K562 (cell line): ENCODE measurements around the gene ZNF23. TPM values are rescaled to one million over a fixed set of nuclear protein-coding genes. Genes with fewer than 3 reads are reported as not detected.
A peak's percentile ranks its signal among the peaks of the same experiment; 100 is the strongest.

ENCODE experiments used
- ATAC-seq: fragments of 200-7000 bp; cut with Tn5 transposase; 3 replicates; pipeline ENCODE4 v1.9.1; 2020; ENCODE audit warnings: moderate library complexity
- BruUV-seq: library from RNA; stranded (reverse); fragments of 400-500 nt; replicated peaks from 2 replicates; lab custom pipeline; 2021; lab: Mats Ljungman, UMichigan
- CTCF ChIA-PET: fragments of 300-600 bp; formaldehyde crosslinking; extraction: SDS; loops from one replicate; lab custom pipeline; 2021; ENCODE audit warnings: low intra/inter-chr PET ratio; lab: Yijun Ruan, JAX
- POLR2A ChIA-PET: fragments of 300-600, 350-650 bp; sonication (Branson Sonifier 250); formaldehyde crosslinking; extraction: SDS; loops from one replicate; lab custom pipeline; 2021; ENCODE audit warnings: antibody characterized with exemption, inconsistent platforms; lab: Yijun Ruan, JAX
- DNase-seq, 4 experiments: peaks; one replicate each; pipeline versions ENCODE4 v3.0.0 to v3.0.0-alpha.2; 2011 to 2018; ENCODE audit warnings: low spot score in 3 of 4, mixed read lengths in 3 of 4; ENCODE audit errors: extremely low read depth in 1 of 4
- FAIRE-seq: peaks from 2 replicates; lab custom pipeline; 2011; peaks lifted over from hg19 to GRCh38; lab: Jason Lieb, UNC
- H2AFZ ChIP-seq: 2 replicates; pipeline ENCODE4 v1.6.0; 2011; ENCODE audit warnings: low read depth, low read length, control low read depth, inconsistent platforms
- H3K27ac ChIP-seq: fragments of 200-600 bp; 3 replicates; pipeline ENCODE4 v1.8.0; 2011; ENCODE audit warnings: low read depth, mild to moderate bottlenecking, control low read depth, inconsistent platforms, low read length, moderate library complexity, mixed read lengths; ENCODE audit errors: extremely low read depth
- H3K27me3 ChIP-seq, 2 experiments: fragments of 300-600 bp in 1 of 2; 2 replicates in 1 of 2; 3 replicates in 1 of 2; pipeline versions ENCODE4 v1.6.0 to v1.8.0; 2011; ENCODE audit warnings: inconsistent platforms in 2 of 2, low read length in 2 of 2, mild to moderate bottlenecking in 1 of 2, mixed read lengths in 1 of 2, moderate library complexity in 1 of 2; ENCODE audit not compliant: control insufficient read depth in 2 of 2, insufficient read depth in 2 of 2
- H3K36me3 ChIP-seq: fragments of 300-600 bp; 3 replicates; pipeline ENCODE4 v1.8.0; 2011; ENCODE audit warnings: mild to moderate bottlenecking, low read length, inconsistent platforms; ENCODE audit not compliant: control insufficient read depth, insufficient read depth
- H3K4me1 ChIP-seq, 2 experiments: fragments of 200-600 bp in 1 of 2; replicated peaks in 1 of 2; 2 replicates in 1 of 2; 3 replicates in 1 of 2; pipeline versions ENCODE4 v1.5.1 to v1.8.0; 2011; ENCODE audit warnings: inconsistent platforms in 2 of 2, low read length in 2 of 2, mild to moderate bottlenecking in 1 of 2, mixed read lengths in 1 of 2, moderate library complexity in 1 of 2; ENCODE audit not compliant: control insufficient read depth in 2 of 2, insufficient read depth in 2 of 2
- H3K4me2 ChIP-seq: 2 replicates; pipeline ENCODE4 v1.6.1; 2011; ENCODE audit warnings: low read length, control low read depth, inconsistent platforms, mixed read lengths; ENCODE audit not compliant: insufficient read depth
- H3K4me3 ChIP-seq: fragments of 200-600 bp; sonication (generic), shearing (Covaris generic); 2 replicates; pipeline ENCODE4 v1.5.1; 2016; ENCODE audit warnings: control low read depth, inconsistent platforms
- H3K79me2 ChIP-seq: fragments of 200-600 bp; 3 replicates; pipeline ENCODE4 v1.8.0; 2011; ENCODE audit warnings: low read length, inconsistent platforms; ENCODE audit not compliant: control insufficient read depth, insufficient read depth
- H3K9ac ChIP-seq, 2 experiments: 2 replicates each; pipeline versions ENCODE4 v1.6.0 to v1.6.1; 2011; ENCODE audit warnings: low read depth in 2 of 2, low read length in 2 of 2, control low read depth in 1 of 2, inconsistent platforms in 1 of 2, mild to moderate bottlenecking in 1 of 2, mixed read lengths in 1 of 2; ENCODE audit not compliant: insufficient read depth in 1 of 2
- H3K9me1 ChIP-seq: one replicate; pipeline ENCODE4 v1.6.0; 2011; ENCODE audit warnings: inconsistent platforms, mild to moderate bottlenecking, low read length, moderate library complexity; ENCODE audit not compliant: control insufficient read depth, insufficient read depth
- H3K9me3 ChIP-seq: replicated peaks from 2 replicates; pipeline ENCODE4 v1.5.1; 2011; ENCODE audit warnings: low read depth, low read length, inconsistent platforms; ENCODE audit not compliant: control insufficient read depth, insufficient read depth
- H4K20me1 ChIP-seq: replicated peaks from 2 replicates; pipeline ENCODE4 v1.6.1; 2011; ENCODE audit warnings: low read length, inconsistent platforms, mixed read lengths; ENCODE audit not compliant: control insufficient read depth, insufficient read depth
- CREM ChIP-seq: IDR thresholded peaks from 2 replicates; pipeline ENCODE4 v1.6.1; 2014; ENCODE audit warnings: antibody characterized with exemption, low read depth
- MEIS2 ChIP-seq: fragments of 450-650 bp; IDR thresholded peaks from 2 replicates; pipeline ENCODE4 v1.6.1; 2014; ENCODE audit warnings: mild to moderate bottlenecking; ENCODE audit not compliant: partially characterized antibody
- MIER1 ChIP-seq: fragments of 450-650 bp; IDR thresholded peaks from 2 replicates; pipeline ENCODE4 v1.6.1; 2016; ENCODE audit warnings: antibody characterized with exemption, mild to moderate bottlenecking, low read depth
- MYC ChIP-seq, 2 experiments: fragments of 250-450 bp in 1 of 2; sonication (Bioruptor Pico) in 1 of 2; IDR thresholded peaks; 2 replicates each; pipeline versions ENCODE4 v1.5.1 to v1.6.1; 2012 to 2021; ENCODE audit warnings: low read depth in 2 of 2, borderline replicate concordance in 1 of 2, improper control_type of control experiment in 1 of 2, low read length in 1 of 2, mild to moderate bottlenecking in 1 of 2, moderate library complexity in 1 of 2
- RAD21 ChIP-seq, 2 experiments: fragments of 250-450 bp in 1 of 2; fragments of 450-650 bp in 1 of 2; sonication (Bioruptor Pico) in 1 of 2; formaldehyde crosslinking in 1 of 2; IDR thresholded peaks in 1 of 2; conservative IDR thresholded peaks in 1 of 2; 2 replicates each; pipeline versions ENCODE4 v1.4.0 to v1.8.0; 2020 to 2022; ENCODE audit warnings: mild to moderate bottlenecking in 2 of 2, moderate library complexity in 1 of 2
- SMC3 ChIP-seq: conservative IDR thresholded peaks from 2 replicates; pipeline ENCODE4 v1.6.1; 2011; ENCODE audit warnings: low read depth, low read length, improper control_type of control experiment; ENCODE audit not compliant: insufficient read depth
- XRCC5 ChIP-seq: fragments of 200-400 bp; formaldehyde crosslinking; IDR thresholded peaks from 2 replicates; pipeline ENCODE4 v1.6.1; 2017; ENCODE audit warnings: low read depth, mild to moderate bottlenecking, low read length
- ZBED1 ChIP-seq: IDR thresholded peaks from 2 replicates; pipeline ENCODE4 v1.6.1; 2014
- WGBS: fragments of 100-300 bp; shearing (Covaris generic); methylation state at CpG from one replicate; pipeline ENCODE4 v1.1.6; 2016; ENCODE audit warnings: low coverage, mixed read lengths; ENCODE audit not compliant: insufficient coverage; ENCODE audit errors: missing lambda C conversion rate; 5-methylcytosine and 5-hydroxymethylcytosine counted together
- in situ Hi-C: fragments of 300-500 bp; cut with MboI; formaldehyde crosslinking; loops from 4 replicates; pipeline ENCODE4 v1.15.0; 2018; ENCODE audit warnings: inconsistent platforms, mixed read lengths
- intact Hi-C: fragments of 100-400 bp; cut with micrococcal nuclease; formaldehyde crosslinking; loops from 2 replicates; pipeline ENCODE4 v1.14.2; 2022
- polyA plus RNA-seq, 8 experiments: library from polyadenylated mRNA; depleted of rRNA in 4 of 8; stranded (reverse) in 5 of 8; unstranded in 3 of 8; fragments of >200 nt; fragmentation: Nextera tagmentation in 2 of 8; fragmentation: Illumina TruSeq in 1 of 8; extraction: Ambion mirVana in 2 of 8; extraction: Trizol in 1 of 8; gene quantifications; 2 replicates each; pipeline versions ENCODE4 v1.2.1 to v1.2.3, GENCODE V29; 2011 to 2014; ENCODE audit warnings: inconsistent platforms in 1 of 8, missing spikeins in 1 of 8
- total RNA-seq, 7 experiments: library from RNA; depleted of rRNA in 6 of 7; stranded (reverse); fragments of >200 nt in 6 of 7; fragmentation: Illumina TruSeq in 2 of 7; extraction: Trizol in 2 of 7; gene quantifications; 2 replicates each; pipeline versions ENCODE4 v1.2.1 to v1.2.3, GENCODE V29; 2011 to 2021; ENCODE audit warnings: low replicate concordance in 1 of 7
- TF ChIP-seq, protein P1 (sequence below): IDR thresholded peaks from 2 replicates; pipeline ENCODE4 v1.6.1; 2011; ENCODE audit warnings: borderline replicate concordance, low read depth, mild to moderate bottlenecking, moderate library complexity, low read length; ENCODE audit not compliant: insufficient read depth, poor library complexity, severe bottlenecking
- TF ChIP-seq, protein P2 (sequence below): fragments of 450-650 bp; formaldehyde crosslinking; IDR thresholded peaks from 2 replicates; pipeline ENCODE4 v1.4.0; 2020; ENCODE audit warnings: mild to moderate bottlenecking, moderate library complexity
- TF ChIP-seq, protein P3 (sequence below), 3 experiments: IDR thresholded peaks in 2 of 3; conservative IDR thresholded peaks in 1 of 3; 2 replicates each; pipeline ENCODE4 v1.5.1; 2011 to 2012; ENCODE audit warnings: low read length in 3 of 3, mild to moderate bottlenecking in 3 of 3, control low read depth in 2 of 3, improper control_type of control experiment in 1 of 3, inconsistent platforms in 1 of 3, low read depth in 1 of 3, mixed read lengths in 1 of 3, moderate library complexity in 1 of 3; ENCODE audit not compliant: insufficient read depth in 2 of 3

ZNF23 gene
- total and polyA plus RNA-seq, 9 of the 15 experiments (the other 6 are each of a cell fraction or from before 2014, with no cell fraction given), result 4.7 to 13.4 (median 11.2) TPM

DNA sequence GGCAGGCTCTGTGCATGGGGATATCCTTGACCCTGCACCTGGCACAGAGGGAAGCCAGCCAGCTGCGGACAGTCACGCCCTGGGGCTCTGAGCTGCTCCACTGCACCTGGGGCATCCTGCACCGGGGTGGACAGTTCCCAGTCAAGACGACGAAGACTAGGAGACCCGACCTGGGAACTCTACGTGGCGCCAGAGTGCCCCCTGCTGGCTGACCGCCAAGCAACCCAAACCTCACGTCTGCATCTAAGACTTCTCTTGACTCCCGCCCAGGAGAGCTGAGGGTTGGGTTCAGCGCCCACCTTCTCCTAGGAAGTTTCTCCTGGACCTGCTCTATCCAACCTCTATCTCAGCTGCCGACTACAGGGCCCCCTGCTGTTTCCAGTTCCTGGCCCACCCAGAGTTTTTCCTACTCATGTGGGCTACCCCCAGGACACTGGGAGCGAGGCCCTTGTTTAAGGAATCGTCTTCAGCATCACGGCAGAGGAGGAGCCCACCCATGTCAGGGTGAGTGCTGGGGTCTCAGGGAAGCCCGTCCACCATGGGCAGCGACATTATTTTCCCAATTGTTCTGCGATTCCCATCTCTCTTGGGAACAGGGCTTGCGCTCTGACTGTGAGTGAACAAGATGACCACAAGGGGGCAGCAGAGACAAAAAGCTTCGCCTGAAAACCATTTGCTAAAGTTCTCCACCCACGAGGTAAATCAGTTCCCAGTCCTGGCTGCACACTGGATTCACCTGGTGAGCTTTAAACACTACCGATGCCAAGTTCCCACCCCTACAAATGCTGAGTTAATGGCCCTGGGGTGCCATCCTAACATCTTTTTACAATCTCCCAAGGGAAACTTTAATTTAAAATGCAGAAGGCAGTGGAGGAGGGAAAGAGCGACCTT lies 49.5 kb downstream of the ZNF23 start:
- BruUV-seq, result no TSS peak
- FAIRE-seq (peak; percentile 96), ATAC-seq (peak; percentile 97), DNase-seq (peak; percentile 74 to 81 (median 76))
- peaks cover 4 to 19% of the 10 kb centered on the region in 2 experiments for H3K27me3 ChIP-seq
- intact Hi-C loops (loop anchor here (2.0 kb wide), 5 partner anchors 28 to 198 kb away; no protein-coding TSS in a partner anchor), in situ Hi-C loops (loop anchor here (5.0 kb wide), 1 partner anchor 85 kb away; no protein-coding TSS in a partner anchor)
- no peaks in the 10 kb centered on the region for H3K9me3 ChIP-seq
- no peak overlapping the region for H3K9ac ChIP-seq
- no peak overlapping the region for H3K27ac ChIP-seq
- H3K4me1 ChIP-seq, result peaks cover 0 to 10% of the 10 kb centered on the region in 2 experiments; a peak in 3 of 5 replicates
- WGBS, result 14% methylated on average over 22 of the region's 24 CpGs
- H3K36me3 ChIP-seq, result no peaks in the 10 kb centered on the region
- H3K79me2 ChIP-seq, result no peaks in the 10 kb centered on the region
- no peak overlapping the region for H3K4me3 ChIP-seq
- 0 out of 2 replicates have a peak, but pooled peaks cover 12% of the 10 kb centered on the region for H4K20me1 ChIP-seq
- POLR2A ChIA-PET, result interaction anchor here (0.6 to 0.9 kb wide), 3 partner anchors 14 to 79 kb away, joined by 3 to 5 read pairs (median 4); no protein-coding TSS in a partner anchor
- H3K4me2 ChIP-seq, result no peak overlapping the region
- no peaks in the 10 kb centered on the region for H3K9me1 ChIP-seq
- no peak overlapping the region for H2AFZ ChIP-seq
- CTCF ChIA-PET, result interaction anchor here (0.7 to 4.0 kb wide), 7 partner anchors 9 to 549 kb away, joined by 3 to 53 read pairs (median 6); no protein-coding TSS in a partner anchor
- TF ChIP-seq SMC3, result peak; percentile 69
- TF ChIP-seq MYC (IDR thresholded peaks at IDR 0.05; ENCODE audit: low read depth, low read length), result 0 out of 2 replicates have a peak, but pooled peaks have one; percentile 33
- no peak for TF ChIP-seq MYC (CRISPR knock-in tag; IDR thresholded peaks at IDR 0.05; ENCODE audit: borderline replicate concordance, low read depth)
- no peak for TF ChIP-seq MEIS2
- TF ChIP-seq, protein P1, sequence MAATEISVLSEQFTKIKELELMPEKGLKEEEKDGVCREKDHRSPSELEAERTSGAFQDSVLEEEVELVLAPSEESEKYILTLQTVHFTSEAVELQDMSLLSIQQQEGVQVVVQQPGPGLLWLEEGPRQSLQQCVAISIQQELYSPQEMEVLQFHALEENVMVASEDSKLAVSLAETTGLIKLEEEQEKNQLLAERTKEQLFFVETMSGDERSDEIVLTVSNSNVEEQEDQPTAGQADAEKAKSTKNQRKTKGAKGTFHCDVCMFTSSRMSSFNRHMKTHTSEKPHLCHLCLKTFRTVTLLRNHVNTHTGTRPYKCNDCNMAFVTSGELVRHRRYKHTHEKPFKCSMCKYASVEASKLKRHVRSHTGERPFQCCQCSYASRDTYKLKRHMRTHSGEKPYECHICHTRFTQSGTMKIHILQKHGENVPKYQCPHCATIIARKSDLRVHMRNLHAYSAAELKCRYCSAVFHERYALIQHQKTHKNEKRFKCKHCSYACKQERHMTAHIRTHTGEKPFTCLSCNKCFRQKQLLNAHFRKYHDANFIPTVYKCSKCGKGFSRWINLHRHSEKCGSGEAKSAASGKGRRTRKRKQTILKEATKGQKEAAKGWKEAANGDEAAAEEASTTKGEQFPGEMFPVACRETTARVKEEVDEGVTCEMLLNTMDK, result peak; percentile 47
- no peak for TF ChIP-seq ZBED1
- TF ChIP-seq, protein P2, sequence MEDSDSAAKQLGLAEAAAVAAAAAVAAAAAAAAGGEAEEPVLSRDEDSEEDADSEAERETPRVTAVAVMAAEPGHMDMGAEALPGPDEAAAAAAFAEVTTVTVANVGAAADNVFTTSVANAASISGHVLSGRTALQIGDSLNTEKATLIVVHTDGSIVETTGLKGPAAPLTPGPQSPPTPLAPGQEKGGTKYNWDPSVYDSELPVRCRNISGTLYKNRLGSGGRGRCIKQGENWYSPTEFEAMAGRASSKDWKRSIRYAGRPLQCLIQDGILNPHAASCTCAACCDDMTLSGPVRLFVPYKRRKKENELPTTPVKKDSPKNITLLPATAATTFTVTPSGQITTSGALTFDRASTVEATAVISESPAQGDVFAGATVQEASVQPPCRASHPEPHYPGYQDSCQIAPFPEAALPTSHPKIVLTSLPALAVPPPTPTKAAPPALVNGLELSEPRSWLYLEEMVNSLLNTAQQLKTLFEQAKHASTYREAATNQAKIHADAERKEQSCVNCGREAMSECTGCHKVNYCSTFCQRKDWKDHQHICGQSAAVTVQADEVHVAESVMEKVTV (CRISPR knock-in tag), result peak; percentile 64
- 0 out of 2 replicates have a peak, but pooled peaks have one; percentile 28 for TF ChIP-seq XRCC5
- TF ChIP-seq MIER1, result 0 out of 2 replicates have a peak, but pooled peaks have one; percentile 28
- TF ChIP-seq CREM, result 0 out of 2 replicates have a peak, but pooled peaks have one; percentile 7
- peak; percentile 69 to 73 for TF ChIP-seq RAD21 (CRISPR knock-in tag; conservative IDR thresholded peaks at IDR 0.05 in 1 of 2, IDR thresholded peaks at IDR 0.05 in 1 of 2)
- TF ChIP-seq, protein P3, sequence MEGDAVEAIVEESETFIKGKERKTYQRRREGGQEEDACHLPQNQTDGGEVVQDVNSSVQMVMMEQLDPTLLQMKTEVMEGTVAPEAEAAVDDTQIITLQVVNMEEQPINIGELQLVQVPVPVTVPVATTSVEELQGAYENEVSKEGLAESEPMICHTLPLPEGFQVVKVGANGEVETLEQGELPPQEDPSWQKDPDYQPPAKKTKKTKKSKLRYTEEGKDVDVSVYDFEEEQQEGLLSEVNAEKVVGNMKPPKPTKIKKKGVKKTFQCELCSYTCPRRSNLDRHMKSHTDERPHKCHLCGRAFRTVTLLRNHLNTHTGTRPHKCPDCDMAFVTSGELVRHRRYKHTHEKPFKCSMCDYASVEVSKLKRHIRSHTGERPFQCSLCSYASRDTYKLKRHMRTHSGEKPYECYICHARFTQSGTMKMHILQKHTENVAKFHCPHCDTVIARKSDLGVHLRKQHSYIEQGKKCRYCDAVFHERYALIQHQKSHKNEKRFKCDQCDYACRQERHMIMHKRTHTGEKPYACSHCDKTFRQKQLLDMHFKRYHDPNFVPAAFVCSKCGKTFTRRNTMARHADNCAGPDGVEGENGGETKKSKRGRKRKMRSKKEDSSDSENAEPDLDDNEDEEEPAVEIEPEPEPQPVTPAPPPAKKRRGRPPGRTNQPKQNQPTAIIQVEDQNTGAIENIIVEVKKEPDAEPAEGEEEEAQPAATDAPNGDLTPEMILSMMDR (IDR thresholded peaks at IDR 0.05 in 2 of 3, conservative IDR thresholded peaks at IDR 0.05 in 1 of 3; ENCODE audit: insufficient read depth in 2 of 3, low read depth in 1 of 3, low read length in 3 of 3), result peak; percentile 82 to 90 (median 89)
